ENCODE data around the gene SPOCK1. TPM values are rescaled to one million over a fixed set of nuclear protein-coding genes. Genes with fewer than 3 reads are reported as not detected.

Gene SPOCK1
- total and polyA plus RNA-seq, 2 donors (not counting 3 experiments of a cell fraction or from before 2014, with no cell fraction given): 144 to 280 TPM

DNA sequence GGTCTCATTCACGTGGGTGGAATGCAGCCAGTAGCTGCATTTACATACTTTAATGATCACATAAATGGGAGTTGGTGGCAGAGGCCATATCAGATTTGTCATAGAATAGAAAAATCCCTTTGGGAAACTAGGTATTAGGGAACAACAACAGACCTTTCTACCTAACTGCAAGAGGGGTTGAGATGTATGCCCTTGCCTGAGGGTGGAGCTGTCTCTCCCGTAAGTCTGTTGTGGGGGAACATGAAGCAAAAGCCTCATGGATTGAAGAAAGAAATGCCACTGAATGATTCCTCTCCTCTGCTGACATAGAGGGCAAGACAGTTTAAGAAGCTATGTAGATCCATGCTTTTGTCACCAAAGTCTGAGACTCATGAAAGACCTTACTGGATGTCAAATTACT, 461.3 kb downstream of the SPOCK1 start:
- Histone ChIP-seq H3K27me3 (ENCODE audit: control insufficient read depth in 2 of 2, insufficient read depth in 2 of 2, low read length in 2 of 2) (no peaks in the 10 kb centered on the region), H3K27ac (ENCODE audit: insufficient read depth, low read depth, low read length) (no peak overlapping the region), H3K4me2 (ENCODE audit: insufficient read depth, low read length) (no peak overlapping the region), H3K79me2 (ENCODE audit: control insufficient read depth, insufficient read depth, low read length) (no peaks in the 10 kb centered on the region), H3K9ac (replicated peaks; ENCODE audit: extremely low read depth, insufficient read depth, low read length) (no peak overlapping the region), H3K9me1 (replicated peaks; ENCODE audit: control insufficient read depth, extremely low read depth, insufficient read depth, low read length) (no peaks in the 10 kb centered on the region), H3K9me3 (replicated peaks; ENCODE audit: control insufficient read depth, insufficient read depth, low read length) (no peaks in the 10 kb centered on the region), H2AFZ (ENCODE audit: low read depth, low read length) (no peak overlapping the region), H4K20me1 (replicated peaks; ENCODE audit: control insufficient read depth, extremely low read depth, insufficient read depth, low read length) (no peaks in the 10 kb centered on the region), H3K4me1 (ENCODE audit: control insufficient read depth, extremely low read depth, insufficient read depth, low read length) (peaks cover 22% of the 10 kb centered on the region), H3K36me3 (ENCODE audit: control insufficient read depth in 2 of 2, extremely low read depth in 1 of 2, insufficient read depth in 2 of 2, low read length in 2 of 2) (no peaks in the 10 kb centered on the region), H3K4me3 (replicated peaks in 1 of 3; ENCODE audit: insufficient read depth in 1 of 3, low read depth in 1 of 3, low read length in 3 of 3) (no peak overlapping the region)
- FAIRE-seq (no peak), DNase-seq (ENCODE audit: low read depth, low spot score) (no peak)
- no TSS peak for BruUV-seq (replicated peaks)
- intact Hi-C loops (cut with micrococcal nuclease) (no loop called here), dilution Hi-C loops (cut with MboI; ENCODE audit: extremely low pct_ligation_motif_present, low sequenced_read_pairs) (no loop called here)
- TF ChIP-seq POLR2A (IDR thresholded peaks at IDR 0.05; ENCODE audit: low read depth, low read length): no peak
- TF ChIP-seq MAX (IDR thresholded peaks at IDR 0.05; ENCODE audit: insufficient read depth, insufficient read length): no peak
- no peak for TF ChIP-seq CTCF (IDR thresholded peaks at IDR 0.05; ENCODE audit: extremely low read depth in 1 of 2, insufficient read depth in 1 of 2, low read depth in 1 of 2, low read length in 2 of 2)
- no peak for TF ChIP-seq FOS (IDR thresholded peaks at IDR 0.05; ENCODE audit: borderline replicate concordance, insufficient read depth, low read length)
- TF ChIP-seq MYC (IDR thresholded peaks at IDR 0.05; ENCODE audit: low read depth, low read length): no peak
- TF ChIP-seq POLR2AphosphoS5 (IDR thresholded peaks at IDR 0.05; ENCODE audit: insufficient read depth, low read depth, low read length): no peak
- no peak for TF ChIP-seq JUN (IDR thresholded peaks at IDR 0.05; ENCODE audit: borderline replicate concordance, insufficient read depth, insufficient read length, low read depth)
- TF ChIP-seq EZH2 (IDR thresholded peaks at IDR 0.05; ENCODE audit: borderline replicate concordance, low read depth, low read length, severe bottlenecking): no peak
- TF ChIP-seq GATA2 (IDR thresholded peaks at IDR 0.05; ENCODE audit: insufficient read depth, insufficient read length, low read depth, low read length): no peak
- ChIA-PET POLR2A (interaction anchor here (0.6 kb wide), 1 partner anchor 38 kb away, joined by 11 read pairs; no protein-coding TSS in a partner anchor), CTCF (interaction anchor here (0.8 to 1.1 kb wide), 2 partner anchors 16 to 23 kb away, joined by 3 read pairs; no protein-coding TSS in a partner anchor)

All from endothelial cell of umbilical vein (primary cell).